GM12891 (cell line): ENCODE measurements around the gene NPHS1.

ENCODE experiments used
- POLR2A ChIP-seq: IDR thresholded peaks from 2 replicates; pipeline ENCODE4 v1.6.1; 2011; ENCODE audit warnings: low read depth, low read length, control low read depth
- POLR2AphosphoS5 ChIP-seq: IDR thresholded peaks from 2 replicates; pipeline ENCODE4 v1.6.1; 2011; ENCODE audit warnings: low read depth, low read length, control low read depth
- SPI1 ChIP-seq: IDR thresholded peaks from 2 replicates; pipeline ENCODE4 v1.6.1; 2011; ENCODE audit warnings: low read depth, low read length, control low read depth
- TAF1 ChIP-seq: IDR thresholded peaks from 2 replicates; pipeline ENCODE4 v1.6.1; 2011; ENCODE audit warnings: low read depth, low read length, control low read depth

GRCh38 chr19:35885904-35886303, 33.6 kb upstream of the NPHS1 start:
- TF ChIP-seq POLR2AphosphoS5, result no peak; the same call in 1 of the 2 replicates
- TF ChIP-seq SPI1, result no peak
- TF ChIP-seq POLR2A, result no peak
- no peak for TF ChIP-seq TAF1
